ENCODE measurements around the gene RALY. TPM values are rescaled to one million over a fixed set of nuclear protein-coding genes. Genes with fewer than 3 reads are reported as not detected.
A peak's percentile ranks its signal among the peaks of the same experiment; 100 is the strongest.
"Not testable (repeated sequence)": the region's sequence is repeated elsewhere in the genome, so short reads cannot be mapped to it uniquely, and the experiment has no call there.

The RALY gene
- total RNA-seq, 1 experiment from 2014 or later: 164 TPM

- Histone ChIP-seq H3K27me3 (ENCODE audit: control insufficient read depth, insufficient read depth, low read length) (no peaks in the 10 kb centered on the region), H3K9me3 (ENCODE audit: control insufficient read depth, insufficient read depth, low read depth, low read length) (no peaks in the 10 kb centered on the region), H3K4me1 (ENCODE audit: control insufficient read depth, insufficient read depth, low read length) (no peaks in the 10 kb centered on the region), H3K27ac (ENCODE audit: low read length) (no peak overlapping the region), H3K36me3 (ENCODE audit: control insufficient read depth, insufficient read depth, low read length) (no peaks in the 10 kb centered on the region), H3K4me3 (ENCODE audit: low read depth in 2 of 2, low read length in 2 of 2) (peak overlapping the region in 1 of 2 experiments; percentile 32; a peak in 2 of 4 replicates)
- TF ChIP-seq CTCF (IDR thresholded peaks at IDR 0.05) (peak; percentile 88), REST (IDR thresholded peaks at IDR 0.05; ENCODE audit: insufficient read depth in 1 of 2, low read depth in 2 of 2, low read length in 1 of 2) (no peak)
- intact Hi-C loops (cut with micrococcal nuclease; ENCODE audit: unreplicated experiment) (no loop called here), in situ Hi-C loops (cut with HindIII; ENCODE audit: low pct_unique_long_range_greater_than_20kb, low sequenced_read_pairs) (no loop called here)
- DNase-seq (ENCODE audit: low read depth, low spot score) (peak; percentile 47), ATAC-seq (peak; percentile 96)
- ChIA-PET POLR2A (no interaction called here), CTCF (interaction anchor here (0.5 to 0.6 kb wide), 3 partner anchors 136 to 1768 kb away, joined by 3 to 10 read pairs (median 7); partner anchors contain the start of gene RALY)
- BruUV-seq (replicated peaks): no TSS peak
Measured at GRCh38 chr20:34129518-34130162, 135.9 kb downstream of the RALY start.

GRCh38 chr20:34131491-34131890, 137.8 kb downstream of the RALY start:
- Histone ChIP-seq H3K4me1 (ENCODE audit: control insufficient read depth, insufficient read depth, low read length) (no peaks in the 10 kb centered on the region), H3K9me3 (ENCODE audit: control insufficient read depth, insufficient read depth, low read depth, low read length) (no peaks in the 10 kb centered on the region), H3K27me3 (ENCODE audit: control insufficient read depth, insufficient read depth, low read length) (no peaks in the 10 kb centered on the region), H3K27ac (ENCODE audit: low read length) (no peak overlapping the region), H3K36me3 (ENCODE audit: control insufficient read depth, insufficient read depth, low read length) (no peaks in the 10 kb centered on the region), H3K4me3 (ENCODE audit: low read depth in 2 of 2, low read length in 2 of 2) (no peak overlapping the region)
- ATAC-seq: no peak
- BruUV-seq (replicated peaks): no TSS peak
- DNase-seq (ENCODE audit: low read depth, low spot score): no peak
- ChIA-PET CTCF (no interaction called here), POLR2A (no interaction called here)
- intact Hi-C loops (cut with micrococcal nuclease; ENCODE audit: unreplicated experiment): no loop called here
- TF ChIP-seq TCF7L2 (IDR thresholded peaks at IDR 0.05; ENCODE audit: low read depth, low read length): no peak
- no peak for TF ChIP-seq SIN3A (IDR thresholded peaks at IDR 0.05; ENCODE audit: borderline replicate concordance, insufficient read depth, low read depth, low read length)
- no peak for TF ChIP-seq CTCF (IDR thresholded peaks at IDR 0.05)
- no peak for TF ChIP-seq REST (IDR thresholded peaks at IDR 0.05; ENCODE audit: insufficient read depth in 1 of 2, low read depth in 2 of 2, low read length in 1 of 2)
- TF ChIP-seq POLR2AphosphoS5 (IDR thresholded peaks at IDR 0.05; ENCODE audit: low read depth, low read length): no peak
- in situ Hi-C loops (cut with HindIII; ENCODE audit: low pct_unique_long_range_greater_than_20kb, low sequenced_read_pairs): no loop called here

GRCh38 chr20:34132491-34132890, 138.8 kb downstream of the RALY start:
- BruUV-seq (replicated peaks); H3K27me3 ChIP-seq (ENCODE audit: control insufficient read depth, insufficient read depth, low read length); intact Hi-C loops (cut with micrococcal nuclease; ENCODE audit: unreplicated experiment); CTCF ChIA-PET; H3K4me1 ChIP-seq (ENCODE audit: control insufficient read depth, insufficient read depth, low read length); in situ Hi-C loops (cut with HindIII; ENCODE audit: low pct_unique_long_range_greater_than_20kb, low sequenced_read_pairs); H3K4me3 ChIP-seq (ENCODE audit: low read depth in 2 of 2, low read length in 2 of 2); H3K36me3 ChIP-seq (ENCODE audit: control insufficient read depth, insufficient read depth, low read length); H3K9me3 ChIP-seq (ENCODE audit: control insufficient read depth, insufficient read depth, low read depth, low read length); POLR2A ChIA-PET; H3K27ac ChIP-seq (ENCODE audit: low read length); ATAC-seq; DNase-seq (ENCODE audit: low read depth, low spot score): not testable (repeated sequence)

- POLR2A ChIA-PET; H3K36me3 ChIP-seq (ENCODE audit: control insufficient read depth, insufficient read depth, low read length); H3K27ac ChIP-seq (ENCODE audit: low read length); H3K4me1 ChIP-seq (ENCODE audit: control insufficient read depth, insufficient read depth, low read length); intact Hi-C loops (cut with micrococcal nuclease; ENCODE audit: unreplicated experiment); in situ Hi-C loops (cut with HindIII; ENCODE audit: low pct_unique_long_range_greater_than_20kb, low sequenced_read_pairs); CTCF ChIA-PET; BruUV-seq (replicated peaks); H3K27me3 ChIP-seq (ENCODE audit: control insufficient read depth, insufficient read depth, low read length); ATAC-seq; H3K9me3 ChIP-seq (ENCODE audit: control insufficient read depth, insufficient read depth, low read depth, low read length); DNase-seq (ENCODE audit: low read depth, low spot score); H3K4me3 ChIP-seq (ENCODE audit: low read depth in 2 of 2, low read length in 2 of 2): not testable (repeated sequence)
Measured at GRCh38 chr20:34132943-34133342, 139.2 kb downstream of the RALY start.
